Breast epithelium (tissue), 3 donors: ENCODE data around the gene ZBTB24.

Source experiments
- CTCF ChIP-seq, 3 donors: fragments of 450-650 bp; IDR thresholded peaks; one replicate each; pipeline ENCODE4 v1.5.1; 2016 to 2017; ENCODE audit warnings: antibody characterized with exemption in 3 of 3, mild to moderate bottlenecking in 3 of 3, moderate library complexity in 3 of 3
- POLR2A ChIP-seq: fragments of 450-650 bp; IDR thresholded peaks from one replicate; pipeline ENCODE4 v1.6.1; 2016; ENCODE audit warnings: antibody characterized with exemption, mild to moderate bottlenecking, moderate library complexity

GRCh38 chr6:109471105-109471810 lies 11.8 kb downstream of the ZBTB24 start:
- TF ChIP-seq POLR2A: no peak
- TF ChIP-seq CTCF (IDR thresholded peaks at IDR 0.05): no peak
